Gastrocnemius medialis (tissue), 4 donors: ENCODE results near the gene PPME1. TPM values are rescaled to one million over a fixed set of nuclear protein-coding genes. Genes with fewer than 3 reads are reported as not detected.
A peak's percentile ranks its signal among the peaks of the same experiment; 100 is the strongest.

Experiments
- ATAC-seq, 2 donors: fragments of 150-250 bp; one replicate each; pipeline ENCODE4 v1.9.1; 2016
- DNase-seq, 2 donors: peaks; one replicate each; pipeline ENCODE4 v3.0.0-alpha.2; 2019
- H3K27ac ChIP-seq, 4 donors: fragments of 200-600 bp; sonication (generic); 1 replicate in 1 of 4; 2 replicates in 3 of 4; pipeline ENCODE4 v1.5.1; 2016 to 2018; ENCODE audit warnings: mild to moderate bottlenecking in 2 of 4, moderate library complexity in 1 of 4
- H3K27me3 ChIP-seq, 3 donors: fragments of 200-600 bp; sonication (generic) in 2 of 3; 1 replicate in 1 of 3; 2 replicates in 2 of 3; pipeline versions ENCODE4 v1.5.1 to v1.6.0; 2016 to 2019; ENCODE audit warnings: mild to moderate bottlenecking in 1 of 3, moderate library complexity in 1 of 3
- H3K36me3 ChIP-seq, 2 donors: fragments of 200-600 bp; sonication (generic) in 1 of 2; one replicate each; pipeline ENCODE4 v1.5.1; 2017 to 2018
- H3K4me1 ChIP-seq, 2 donors: fragments of 200-600 bp; sonication (generic) in 1 of 2; one replicate each; pipeline ENCODE4 v1.5.1; 2016 to 2017; ENCODE audit warnings: mild to moderate bottlenecking in 2 of 2
- H3K4me3 ChIP-seq, 4 donors: fragments of 200-600 bp; sonication (generic) in 3 of 4; 1 replicate in 1 of 4; 2 replicates in 3 of 4; pipeline ENCODE4 v1.5.1; 2016 to 2019; ENCODE audit warnings: mild to moderate bottlenecking in 2 of 4
- H3K9me3 ChIP-seq, 3 donors: fragments of 200-600 bp; sonication (generic) in 2 of 3; 1 replicate in 1 of 3; 2 replicates in 2 of 3; pipeline ENCODE4 v1.5.1; 2016 to 2019
- POLR2A ChIP-seq, 2 donors: fragments of 450-650 bp; IDR thresholded peaks; one replicate each; pipeline ENCODE4 v1.6.1; 2017; ENCODE audit warnings: antibody characterized with exemption in 2 of 2, mild to moderate bottlenecking in 2 of 2, moderate library complexity in 2 of 2
- in situ Hi-C, 4 donors: fragments of 200-750 bp; cut with MboI; loops; one replicate each; pipeline versions ENCODE4 v1.15.0 to v1.8.0; 2017; ENCODE audit warnings: low sequenced_read_pairs in 4 of 4
- intact Hi-C: fragments of 100-400 bp; cut with DNase I; formaldehyde crosslinking; loops from one replicate; pipeline ENCODE4 v1.15.1; 2023; ENCODE audit warnings: low total_unique reads
- total RNA-seq, 4 donors: library from RNA; depleted of rRNA; stranded (reverse); fragments of >200 nt; gene quantifications; one replicate each; pipeline versions ENCODE4 v1.1.0 to v1.2.3, GENCODE V29; 2016
- TF ChIP-seq, protein P1 (sequence below), 5 experiments: fragments of 450-650 bp in 3 of 5; fragments of 200-600 bp in 2 of 5; sonication (generic) in 2 of 5; IDR thresholded peaks in 4 of 5; conservative IDR thresholded peaks in 1 of 5; 1 replicate in 4 of 5; 2 replicates in 1 of 5; pipeline ENCODE4 v1.5.1; 2016 to 2019; ENCODE audit warnings: antibody characterized with exemption in 5 of 5, mild to moderate bottlenecking in 3 of 5, moderate library complexity in 3 of 5

The PPME1 gene
- total RNA-seq, 4 donors from 2014 or later, result 31.5 to 51.7 (median 43.2) TPM

DNA sequence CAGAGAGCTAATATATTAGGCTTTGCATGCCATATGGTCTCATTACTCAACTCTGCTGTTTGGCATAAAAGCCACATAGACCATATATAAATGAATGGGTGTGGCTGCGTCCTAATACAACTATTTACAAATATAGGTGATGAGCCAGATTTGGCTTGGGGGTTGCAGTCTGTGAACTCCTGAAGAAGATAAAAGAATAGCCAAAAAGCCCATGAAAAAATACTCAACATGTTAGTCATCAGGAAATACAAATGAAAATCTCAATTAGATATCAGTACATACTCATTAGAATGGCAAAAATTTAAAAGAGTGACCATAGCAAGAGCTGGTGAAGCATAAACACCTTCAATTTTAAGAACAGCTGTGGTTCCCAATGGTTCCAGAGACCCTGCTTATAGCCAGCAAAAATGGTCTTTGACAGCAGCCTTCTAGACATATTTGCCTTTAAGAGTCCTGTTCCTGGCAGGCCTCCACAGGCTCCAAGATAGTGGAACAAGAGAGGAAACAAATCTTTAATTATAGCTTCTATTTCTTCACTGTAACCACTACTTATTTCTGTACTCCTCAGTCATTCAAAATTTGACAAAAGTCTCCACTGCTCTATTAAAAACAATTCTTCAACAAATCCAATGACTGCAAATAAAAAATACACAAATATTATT lies 16.3 kb upstream of the PPME1 start:
- Histone ChIP-seq H3K27ac (no peak overlapping the region), H3K4me3 (no peak overlapping the region), H3K36me3 (no peaks in the 10 kb centered on the region), H3K27me3 (no peaks in the 10 kb centered on the region), H3K4me1 (peaks cover 0 to 13% of the 10 kb centered on the region in 2 donors), H3K9me3 (no peaks in the 10 kb centered on the region)
- in situ Hi-C loops (no loop called here), intact Hi-C loops (no loop called here)
- DNase-seq, result no peak
- peak in 1 of 2 donors; percentile 39 for ATAC-seq
- TF ChIP-seq, protein P1, sequence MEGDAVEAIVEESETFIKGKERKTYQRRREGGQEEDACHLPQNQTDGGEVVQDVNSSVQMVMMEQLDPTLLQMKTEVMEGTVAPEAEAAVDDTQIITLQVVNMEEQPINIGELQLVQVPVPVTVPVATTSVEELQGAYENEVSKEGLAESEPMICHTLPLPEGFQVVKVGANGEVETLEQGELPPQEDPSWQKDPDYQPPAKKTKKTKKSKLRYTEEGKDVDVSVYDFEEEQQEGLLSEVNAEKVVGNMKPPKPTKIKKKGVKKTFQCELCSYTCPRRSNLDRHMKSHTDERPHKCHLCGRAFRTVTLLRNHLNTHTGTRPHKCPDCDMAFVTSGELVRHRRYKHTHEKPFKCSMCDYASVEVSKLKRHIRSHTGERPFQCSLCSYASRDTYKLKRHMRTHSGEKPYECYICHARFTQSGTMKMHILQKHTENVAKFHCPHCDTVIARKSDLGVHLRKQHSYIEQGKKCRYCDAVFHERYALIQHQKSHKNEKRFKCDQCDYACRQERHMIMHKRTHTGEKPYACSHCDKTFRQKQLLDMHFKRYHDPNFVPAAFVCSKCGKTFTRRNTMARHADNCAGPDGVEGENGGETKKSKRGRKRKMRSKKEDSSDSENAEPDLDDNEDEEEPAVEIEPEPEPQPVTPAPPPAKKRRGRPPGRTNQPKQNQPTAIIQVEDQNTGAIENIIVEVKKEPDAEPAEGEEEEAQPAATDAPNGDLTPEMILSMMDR (IDR thresholded peaks at IDR 0.05 in 4 of 5, conservative IDR thresholded peaks at IDR 0.05 in 1 of 5), result no peak
- TF ChIP-seq POLR2A (IDR thresholded peaks at IDR 0.05), result no peak

DNA sequence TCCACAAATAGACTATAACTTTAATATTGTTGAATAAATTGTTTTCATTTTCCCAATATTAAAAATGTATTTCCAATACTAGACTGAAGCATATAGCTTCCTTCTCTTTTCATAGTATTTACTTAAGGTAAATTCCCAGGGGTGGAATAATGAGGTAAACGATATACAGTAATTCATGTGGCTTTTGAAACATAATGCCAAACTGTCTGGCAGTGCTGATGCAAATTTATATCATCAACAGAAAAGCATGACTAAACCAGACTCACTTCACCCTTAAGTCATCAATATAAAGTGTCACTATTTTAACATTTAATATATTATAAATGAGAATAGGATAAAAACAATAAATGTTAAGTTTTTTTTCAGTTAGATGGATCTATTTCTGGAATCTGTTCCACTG lies 13.9 kb upstream of the PPME1 start:
- DNase-seq (no peak), ATAC-seq (no peak)
- Histone ChIP-seq H3K4me3 (no peak overlapping the region), H3K27me3 (no peaks in the 10 kb centered on the region), H3K4me1 (peaks cover 0 to 20% of the 10 kb centered on the region in 2 donors), H3K9me3 (no peaks in the 10 kb centered on the region), H3K27ac (no peak overlapping the region), H3K36me3 (peaks cover 0 to 7% of the 10 kb centered on the region in 2 donors)
- intact Hi-C loops, result no loop called here
- in situ Hi-C loops, result no loop called here
- no peak for TF ChIP-seq POLR2A (IDR thresholded peaks at IDR 0.05)
- TF ChIP-seq, protein P1 (IDR thresholded peaks at IDR 0.05 in 4 of 5, conservative IDR thresholded peaks at IDR 0.05 in 1 of 5), result no peak

DNA sequence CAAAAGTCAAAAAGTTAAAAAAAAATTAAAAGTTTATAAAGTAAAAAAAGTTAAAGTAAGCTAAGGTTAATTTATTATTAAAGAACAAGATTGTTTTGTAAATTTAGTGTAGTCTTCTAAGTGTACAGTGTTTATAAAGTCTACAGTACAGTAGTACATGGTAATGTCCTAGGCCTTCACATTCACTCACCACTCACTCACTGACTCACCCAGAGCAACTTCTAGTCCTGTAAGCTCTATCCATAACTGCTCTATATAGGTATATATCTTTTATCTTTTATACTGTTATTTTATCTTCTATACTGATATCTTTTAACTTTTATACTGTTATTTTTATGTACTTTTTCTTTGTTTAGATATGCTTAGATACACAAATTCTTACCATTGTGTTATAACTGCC lies 11.4 kb upstream of the PPME1 start:
- in situ Hi-C loops (no loop called here), intact Hi-C loops (no loop called here)
- no peaks in the 10 kb centered on the region for H3K27me3 ChIP-seq
- H3K4me3 ChIP-seq, result no peak overlapping the region
- TF ChIP-seq, protein P1 (IDR thresholded peaks at IDR 0.05 in 4 of 5, conservative IDR thresholded peaks at IDR 0.05 in 1 of 5), result no peak
- TF ChIP-seq POLR2A (IDR thresholded peaks at IDR 0.05), result no peak
- H3K27ac ChIP-seq, result no peak overlapping the region
- peaks cover 11 to 33% of the 10 kb centered on the region in 2 donors for H3K4me1 ChIP-seq
- ATAC-seq, result no peak
- H3K36me3 ChIP-seq, result peaks cover 0 to 7% of the 10 kb centered on the region in 2 donors
- no peak for DNase-seq
- no peaks in the 10 kb centered on the region for H3K9me3 ChIP-seq

DNA sequence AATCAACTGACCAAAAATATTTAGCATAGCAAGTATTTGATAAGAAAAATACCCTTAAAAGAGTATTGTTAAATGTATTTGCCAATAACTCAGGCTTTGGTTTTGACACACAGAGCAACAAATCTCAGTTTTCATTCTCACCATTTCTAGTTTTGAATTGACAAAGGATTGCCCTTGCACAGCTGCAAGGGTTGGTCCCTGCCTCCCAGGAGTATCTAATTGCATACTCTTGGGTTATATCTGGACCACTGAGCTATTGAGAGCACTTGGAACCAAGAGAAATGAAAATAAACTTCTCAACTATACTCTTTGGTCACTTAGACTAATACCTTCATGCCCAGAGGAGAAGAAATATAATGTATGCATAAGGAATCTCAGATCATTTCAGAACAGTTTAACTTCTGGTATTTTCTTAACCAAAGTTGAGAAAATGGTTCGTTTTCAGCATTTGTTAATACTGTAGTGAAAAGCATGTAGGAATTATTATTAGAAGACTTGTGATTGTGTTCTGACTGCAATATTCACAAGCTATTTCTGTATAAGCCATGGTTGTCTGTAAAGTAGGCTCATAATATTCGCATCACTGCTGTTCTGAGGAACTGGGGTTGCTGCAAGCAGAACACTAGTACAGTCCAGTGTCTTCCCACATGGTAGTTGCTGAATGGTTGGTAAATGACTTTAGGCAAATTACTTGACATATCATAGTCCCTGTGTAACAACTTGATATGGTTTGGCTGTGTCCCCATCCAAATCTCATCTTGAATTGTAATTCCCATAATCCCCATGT lies 8.2 kb upstream of the PPME1 start:
- ATAC-seq (peak in 1 of 2 donors; percentile 80), DNase-seq (no peak)
- peaks cover 11 to 24% of the 10 kb centered on the region in 2 donors for H3K4me1 ChIP-seq
- no peaks in the 10 kb centered on the region for H3K27me3 ChIP-seq
- peak overlapping the region; percentile 13 to 67 (median 46) for H3K27ac ChIP-seq
- in situ Hi-C loops (no loop called here), intact Hi-C loops (no loop called here)
- TF ChIP-seq, protein P1 (IDR thresholded peaks at IDR 0.05 in 4 of 5, conservative IDR thresholded peaks at IDR 0.05 in 1 of 5), result no peak
- TF ChIP-seq POLR2A (IDR thresholded peaks at IDR 0.05), result no peak
- no peaks in the 10 kb centered on the region for H3K9me3 ChIP-seq
- peaks cover 0 to 37% of the 10 kb centered on the region in 2 donors for H3K36me3 ChIP-seq
- H3K4me3 ChIP-seq, result no peak overlapping the region
